SK-N-SH (cell line): ENCODE results near the gene HOXB6. TPM values are rescaled to one million over a fixed set of nuclear protein-coding genes. Genes with fewer than 3 reads are reported as not detected.

Source experiments
- CTCF ChIA-PET: fragments of 300-600, 350-600 bp; formaldehyde crosslinking; extraction: SDS; loops from one replicate; lab custom pipeline; 2021; lab: Yijun Ruan, JAX
- POLR2A ChIA-PET: fragments of 350-600 bp; sonication (Branson Sonifier 250); formaldehyde crosslinking; extraction: SDS; loops from one replicate; lab custom pipeline; 2020; ENCODE audit warnings: antibody characterized with exemption, inconsistent platforms; lab: Yijun Ruan, JAX
- DNase-seq: peaks from one replicate; pipeline ENCODE4 v3.0.0; 2012
- H2AFZ ChIP-seq: fragments of 200-600 bp; sonication (generic); 2 replicates; pipeline ENCODE4 v1.8.1; 2016; ENCODE audit warnings: antibody characterized with exemption, mild to moderate bottlenecking, low read depth
- H3F3A ChIP-seq: fragments of 200-600 bp; sonication (generic); replicated peaks from 2 replicates; pipeline ENCODE3; 2016; ENCODE audit warnings: antibody characterized with exemption, mild to moderate bottlenecking; ENCODE audit not compliant: insufficient read depth
- H3K27ac ChIP-seq, 2 experiments: fragments of 200-500 bp in 1 of 2; fragments of 200-600 bp in 1 of 2; sonication (Bioruptor generic) in 1 of 2; sonication (generic), shearing (Covaris generic) in 1 of 2; 2 replicates each; pipeline versions ENCODE4 v1.5.1 to v1.6.1; 2014 to 2016; ENCODE audit warnings: low read depth in 2 of 2, inconsistent platforms in 1 of 2, low read length in 1 of 2, mild to moderate bottlenecking in 1 of 2, mixed read lengths in 1 of 2
- H3K27me3 ChIP-seq: fragments of 200-600 bp; sonication (generic), shearing (Covaris generic); 2 replicates; pipeline ENCODE4 v1.6.1; 2016; ENCODE audit warnings: mixed run types; ENCODE audit not compliant: insufficient read depth
- H3K36me3 ChIP-seq, 2 experiments: fragments of 200-500 bp in 1 of 2; fragments of 200-600 bp in 1 of 2; sonication (Bioruptor generic) in 1 of 2; sonication (generic) in 1 of 2; replicated peaks in 1 of 2; 2 replicates each; pipeline versions ENCODE3 to v1.5.1; 2014 to 2016; ENCODE audit warnings: low read length in 1 of 2, mild to moderate bottlenecking in 1 of 2; ENCODE audit not compliant: insufficient read depth in 2 of 2, control insufficient read depth in 1 of 2
- H3K4me1 ChIP-seq, 2 experiments: fragments of 200-500 bp in 1 of 2; fragments of 200-600 bp in 1 of 2; sonication (Bioruptor generic) in 1 of 2; sonication (generic), shearing (Covaris generic) in 1 of 2; 2 replicates each; pipeline versions ENCODE4 v1.5.1 to v1.6.1; 2014 to 2016; ENCODE audit warnings: low read depth in 1 of 2, low read length in 1 of 2, mixed run types in 1 of 2; ENCODE audit not compliant: insufficient read depth in 2 of 2, control insufficient read depth in 1 of 2
- H3K4me2 ChIP-seq: fragments of 200-600 bp; sonication (generic), shearing (Covaris generic); 2 replicates; pipeline ENCODE4 v1.6.1; 2017; ENCODE audit warnings: mixed run types
- H3K4me3 ChIP-seq, 2 experiments: fragments of 200-500 bp in 1 of 2; fragments of 200-600 bp in 1 of 2; sonication (Bioruptor generic) in 1 of 2; sonication (generic), shearing (Covaris generic) in 1 of 2; 2 replicates each; pipeline versions ENCODE4 v1.5.1 to v1.8.1; 2014 to 2016; ENCODE audit warnings: low read depth in 2 of 2, inconsistent platforms in 1 of 2, low read length in 1 of 2, mild to moderate bottlenecking in 1 of 2, mixed read lengths in 1 of 2, moderate library complexity in 1 of 2
- H3K79me2 ChIP-seq: fragments of 200-600 bp; sonication (generic); 2 replicates; pipeline ENCODE4 v1.8.1; 2017; ENCODE audit warnings: mild to moderate bottlenecking; ENCODE audit not compliant: insufficient read depth
- H3K9ac ChIP-seq: fragments of 200-600 bp; sonication (generic); 2 replicates; pipeline ENCODE4 v1.6.1; 2017; ENCODE audit warnings: mixed run types
- H3K9me2 ChIP-seq: fragments of 200-600 bp; sonication (generic); 2 replicates; pipeline ENCODE4 v1.6.1; 2017; ENCODE audit warnings: mixed run types
- H3K9me3 ChIP-seq: fragments of 200-600 bp; sonication (generic); 2 replicates; pipeline ENCODE4 v1.6.1; 2017; ENCODE audit warnings: mixed run types, mild to moderate bottlenecking, moderate library complexity
- H4K20me1 ChIP-seq: fragments of 200-600 bp; sonication (generic); 2 replicates; pipeline ENCODE4 v1.6.1; 2017; ENCODE audit warnings: mild to moderate bottlenecking, mixed run types; ENCODE audit not compliant: insufficient read depth
- CHD2 ChIP-seq: fragments of 150-350 bp; IDR thresholded peaks from 2 replicates; pipeline ENCODE4 v1.6.1; 2018; ENCODE audit warnings: low read length; ENCODE audit not compliant: partially characterized antibody
- EZH2phosphoT487 ChIP-seq: fragments of 200-600 bp; sonication (generic); IDR thresholded peaks from 2 replicates; pipeline ENCODE4 v1.6.1; 2017; ENCODE audit warnings: low read depth, mixed run types, mild to moderate bottlenecking, antibody characterized with exemption, moderate library complexity, borderline replicate concordance
- FOXM1 ChIP-seq: IDR thresholded peaks from 2 replicates; pipeline ENCODE4 v1.4.0; 2012; ENCODE audit warnings: low read depth, mild to moderate bottlenecking
- GABPA ChIP-seq: IDR thresholded peaks from 2 replicates; pipeline ENCODE4 v1.4.0; 2012; ENCODE audit warnings: low read depth, mild to moderate bottlenecking
- JUND ChIP-seq: IDR thresholded peaks from 2 replicates; pipeline ENCODE4 v1.4.0; 2012
- MEF2A ChIP-seq: IDR thresholded peaks from 2 replicates; pipeline ENCODE4 v1.4.0; 2012; ENCODE audit warnings: low read depth, borderline replicate concordance
- MXI1 ChIP-seq: IDR thresholded peaks from 2 replicates; pipeline ENCODE4 v1.6.1; 2012; ENCODE audit warnings: mild to moderate bottlenecking, low read depth, low read length, improper control_type of control experiment
- NFIC ChIP-seq: IDR thresholded peaks from 2 replicates; pipeline ENCODE4 v1.4.0; 2012; ENCODE audit warnings: borderline replicate concordance
- NRF1 ChIP-seq: IDR thresholded peaks from 2 replicates; pipeline ENCODE4 v1.6.1; 2012; ENCODE audit warnings: low read depth, mild to moderate bottlenecking, low read length
- PBX3 ChIP-seq: IDR thresholded peaks from 2 replicates; pipeline ENCODE4; 2012
- POLR2AphosphoS5 ChIP-seq: IDR thresholded peaks from 2 replicates; pipeline ENCODE4 v1.6.1; 2012; ENCODE audit warnings: low read depth, low read length
- RAD21 ChIP-seq: IDR thresholded peaks from 2 replicates; pipeline ENCODE4 v1.6.1; 2012; ENCODE audit warnings: mild to moderate bottlenecking, low read length
- RFX5 ChIP-seq: IDR thresholded peaks from 2 replicates; pipeline ENCODE4 v1.6.1; 2012; ENCODE audit warnings: mild to moderate bottlenecking, improper control_type of control experiment, low read length
- SMC3 ChIP-seq: IDR thresholded peaks from 2 replicates; pipeline ENCODE4 v1.6.1; 2012; ENCODE audit warnings: low read depth, low read length, improper control_type of control experiment
- TEAD4 ChIP-seq: IDR thresholded peaks from 2 replicates; pipeline ENCODE4 v1.4.0; 2012; ENCODE audit warnings: mild to moderate bottlenecking, borderline replicate concordance; ENCODE audit not compliant: insufficient read depth
- YY1 ChIP-seq: IDR thresholded peaks from 2 replicates; pipeline ENCODE4 v1.4.0; 2012; ENCODE audit warnings: low read depth, mild to moderate bottlenecking
- ZBTB33 ChIP-seq: IDR thresholded peaks from 2 replicates; pipeline ENCODE4 v1.4.0; 2012; ENCODE audit warnings: low read depth, borderline replicate concordance
- WGBS: methylation state at CpG from one replicate; pipeline ENCODE4 v1.1.6; 2017; ENCODE audit warnings: low lambda C conversion rate; 5-methylcytosine and 5-hydroxymethylcytosine counted together
- polyA plus RNA-seq, 3 experiments: library from polyadenylated mRNA; depleted of rRNA; stranded (reverse); fragments of >200 nt; gene quantifications; 2 replicates each; pipeline ENCODE4 v1.2.3, GENCODE V29; 2012
- TF ChIP-seq, protein P1 (sequence below): IDR thresholded peaks from 2 replicates; pipeline ENCODE4 v1.6.1; 2012; ENCODE audit warnings: mild to moderate bottlenecking, low read depth, low read length, moderate library complexity
- TF ChIP-seq, protein P2 (sequence below): fragments of 150-350 bp; IDR thresholded peaks from 2 replicates; pipeline ENCODE4 v1.6.1; 2016; ENCODE audit warnings: mild to moderate bottlenecking, low read depth, low read length

HOXB6 gene
- polyA plus RNA-seq, 1 of the 3 experiments (the other 2 are of a cell fraction) = not detected

GRCh38 chr17:48586355-48587258 is 18.2 kb downstream of the HOXB6 start:
- Histone ChIP-seq H2AFZ (no peak overlapping the region), H3K36me3 (no peaks in the 10 kb centered on the region), H3K4me3 (no peak overlapping the region), H4K20me1 (no peaks in the 10 kb centered on the region), H3K9ac (no peak overlapping the region), H3K27ac (no peak overlapping the region), H3K27me3 (peaks cover 100% of the 10 kb centered on the region), H3K4me1 (peaks cover 2 to 3% of the 10 kb centered on the region in 2 experiments; a peak in 1 of 4 replicates), H3K4me2 (peak overlapping the region; percentile 74; the same call in 1 of the 2 replicates), H3K9me3 (no peaks in the 10 kb centered on the region), H3K9me2 (no peaks in the 10 kb centered on the region), H3K79me2 (no peaks in the 10 kb centered on the region), H3F3A (no peaks in the 10 kb centered on the region)
- ChIA-PET CTCF (interaction anchor here (0.6 to 3.3 kb wide), 9 partner anchors 12 to 630 kb away, joined by 3 to 20 read pairs (median 3); no protein-coding TSS in a partner anchor), POLR2A (no interaction called here)
- no peak for DNase-seq
- TF ChIP-seq EZH2phosphoT487 = peak; percentile 89; the same call in 1 of the 2 replicates
- TF ChIP-seq FOXM1 = no peak
- 23% methylated on average over 34 of the region's 34 CpGs for WGBS

GRCh38 chr17:48584223-48584741 is 20.5 kb downstream of the HOXB6 start:
- H3K4me1 ChIP-seq = peaks cover 2 to 3% of the 10 kb centered on the region in 2 experiments; a peak in 1 of 4 replicates
- DNase-seq = no peak
- H3K4me3 ChIP-seq = no peak overlapping the region
- H3K27me3 ChIP-seq = peaks cover 100% of the 10 kb centered on the region
- no peak overlapping the region for H3K27ac ChIP-seq
- ChIA-PET POLR2A (no interaction called here), CTCF (no interaction called here)
- H4K20me1 ChIP-seq = peaks cover 9% of the 10 kb centered on the region; the same call in 1 of the 2 replicates
- no peak overlapping the region for H2AFZ ChIP-seq
- no peak overlapping the region for H3K4me2 ChIP-seq
- no peaks in the 10 kb centered on the region for H3K36me3 ChIP-seq
- no peaks in the 10 kb centered on the region for H3K79me2 ChIP-seq
- no peak overlapping the region for H3K9ac ChIP-seq
- TF ChIP-seq YY1 (no peak), MXI1 (no peak), CHD2 (no peak), GABPA (no peak), RAD21 (no peak), RFX5 (no peak), TEAD4 (no peak), NRF1 (no peak), ZBTB33 (no peak), JUND (no peak), SMC3 (no peak), PBX3 (no peak), POLR2AphosphoS5 (no peak), MEF2A (no peak), NFIC (no peak)
- TF ChIP-seq, protein P1, sequence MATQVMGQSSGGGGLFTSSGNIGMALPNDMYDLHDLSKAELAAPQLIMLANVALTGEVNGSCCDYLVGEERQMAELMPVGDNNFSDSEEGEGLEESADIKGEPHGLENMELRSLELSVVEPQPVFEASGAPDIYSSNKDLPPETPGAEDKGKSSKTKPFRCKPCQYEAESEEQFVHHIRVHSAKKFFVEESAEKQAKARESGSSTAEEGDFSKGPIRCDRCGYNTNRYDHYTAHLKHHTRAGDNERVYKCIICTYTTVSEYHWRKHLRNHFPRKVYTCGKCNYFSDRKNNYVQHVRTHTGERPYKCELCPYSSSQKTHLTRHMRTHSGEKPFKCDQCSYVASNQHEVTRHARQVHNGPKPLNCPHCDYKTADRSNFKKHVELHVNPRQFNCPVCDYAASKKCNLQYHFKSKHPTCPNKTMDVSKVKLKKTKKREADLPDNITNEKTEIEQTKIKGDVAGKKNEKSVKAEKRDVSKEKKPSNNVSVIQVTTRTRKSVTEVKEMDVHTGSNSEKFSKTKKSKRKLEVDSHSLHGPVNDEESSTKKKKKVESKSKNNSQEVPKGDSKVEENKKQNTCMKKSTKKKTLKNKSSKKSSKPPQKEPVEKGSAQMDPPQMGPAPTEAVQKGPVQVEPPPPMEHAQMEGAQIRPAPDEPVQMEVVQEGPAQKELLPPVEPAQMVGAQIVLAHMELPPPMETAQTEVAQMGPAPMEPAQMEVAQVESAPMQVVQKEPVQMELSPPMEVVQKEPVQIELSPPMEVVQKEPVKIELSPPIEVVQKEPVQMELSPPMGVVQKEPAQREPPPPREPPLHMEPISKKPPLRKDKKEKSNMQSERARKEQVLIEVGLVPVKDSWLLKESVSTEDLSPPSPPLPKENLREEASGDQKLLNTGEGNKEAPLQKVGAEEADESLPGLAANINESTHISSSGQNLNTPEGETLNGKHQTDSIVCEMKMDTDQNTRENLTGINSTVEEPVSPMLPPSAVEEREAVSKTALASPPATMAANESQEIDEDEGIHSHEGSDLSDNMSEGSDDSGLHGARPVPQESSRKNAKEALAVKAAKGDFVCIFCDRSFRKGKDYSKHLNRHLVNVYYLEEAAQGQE = no peak
- TF ChIP-seq, protein P2, sequence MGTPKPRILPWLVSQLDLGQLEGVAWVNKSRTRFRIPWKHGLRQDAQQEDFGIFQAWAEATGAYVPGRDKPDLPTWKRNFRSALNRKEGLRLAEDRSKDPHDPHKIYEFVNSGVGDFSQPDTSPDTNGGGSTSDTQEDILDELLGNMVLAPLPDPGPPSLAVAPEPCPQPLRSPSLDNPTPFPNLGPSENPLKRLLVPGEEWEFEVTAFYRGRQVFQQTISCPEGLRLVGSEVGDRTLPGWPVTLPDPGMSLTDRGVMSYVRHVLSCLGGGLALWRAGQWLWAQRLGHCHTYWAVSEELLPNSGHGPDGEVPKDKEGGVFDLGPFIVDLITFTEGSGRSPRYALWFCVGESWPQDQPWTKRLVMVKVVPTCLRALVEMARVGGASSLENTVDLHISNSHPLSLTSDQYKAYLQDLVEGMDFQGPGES = no peak
- H3K9me3 ChIP-seq = no peaks in the 10 kb centered on the region
- H3F3A ChIP-seq = peaks cover 4% of the 10 kb centered on the region
- H3K9me2 ChIP-seq = no peaks in the 10 kb centered on the region
- 10% methylated on average over 2 of the region's 2 CpGs for WGBS
